NT2/D1 (cell line): ENCODE measurements around the gene GPI.
"Not testable (repeated sequence)": the region's sequence is repeated elsewhere in the genome, so short reads cannot be mapped to it uniquely, and the experiment has no call there.

ENCODE experiments used
- DNase-seq: peaks from one replicate; pipeline ENCODE4 v3.0.0-alpha.2; 2011; ENCODE audit warnings: low read depth, low spot score
- H3K27me3 ChIP-seq: 2 replicates; pipeline ENCODE4 v1.6.0; 2011; ENCODE audit warnings: mild to moderate bottlenecking; ENCODE audit not compliant: insufficient read length, insufficient read depth
- H3K36me3 ChIP-seq: 2 replicates; pipeline ENCODE4 v1.6.1; 2011; ENCODE audit warnings: mild to moderate bottlenecking, low read length, mixed read lengths; ENCODE audit not compliant: insufficient read depth, insufficient read length
- H3K4me1 ChIP-seq: 2 replicates; pipeline ENCODE4 v1.5.1; 2011; ENCODE audit not compliant: insufficient read depth, insufficient read length
- H3K4me3 ChIP-seq: 2 replicates; pipeline ENCODE4 v1.5.1; 2011; ENCODE audit warnings: low read depth; ENCODE audit not compliant: insufficient read length
- H3K9ac ChIP-seq: 2 replicates; pipeline ENCODE4 v1.6.0; 2011; ENCODE audit warnings: low read depth; ENCODE audit not compliant: insufficient read length
- H3K9me3 ChIP-seq: 2 replicates; pipeline ENCODE4 v1.5.1; 2011; ENCODE audit warnings: mild to moderate bottlenecking, low read length; ENCODE audit not compliant: insufficient read depth
- SUZ12 ChIP-seq: IDR thresholded peaks from 2 replicates; pipeline ENCODE4 v1.6.1; 2011; ENCODE audit not compliant: insufficient read length, insufficient read depth; ENCODE audit errors: extremely low read depth
- YY1 ChIP-seq: IDR thresholded peaks from 2 replicates; pipeline ENCODE4 v1.6.1; 2011; ENCODE audit not compliant: insufficient read length, insufficient read depth
- ZNF274 ChIP-seq: IDR thresholded peaks from 2 replicates; pipeline ENCODE4 v1.6.1; 2011; ENCODE audit warnings: mild to moderate bottlenecking, low read depth, low read length

GPI gene

DNA sequence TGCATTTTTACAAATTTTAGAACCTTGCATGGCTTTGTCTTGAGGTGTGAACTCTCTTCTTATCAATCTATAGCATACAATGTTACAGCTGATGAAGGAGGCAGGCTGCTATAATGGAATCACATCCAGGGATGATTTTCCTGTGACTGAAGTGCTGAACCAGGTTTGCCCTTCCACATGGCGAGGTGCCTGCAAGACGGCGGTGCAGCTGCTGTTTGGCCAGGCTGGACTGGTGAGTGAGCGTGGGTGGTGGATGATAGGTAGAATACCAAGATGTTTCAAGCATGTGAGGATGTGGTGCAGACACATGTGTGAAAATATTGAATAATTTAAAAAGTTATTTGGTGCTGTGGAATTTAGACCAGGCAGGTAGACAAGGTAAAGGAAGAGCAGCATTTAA is 34.9 kb upstream of the GPI start:
- Histone ChIP-seq H3K36me3 (peaks cover 34% of the 10 kb centered on the region), H3K27me3 (no peaks in the 10 kb centered on the region), H3K9me3 (no peaks in the 10 kb centered on the region), H3K4me1 (no peaks in the 10 kb centered on the region), H3K4me3 (no peak overlapping the region), H3K9ac (no peak overlapping the region)
- no peak for DNase-seq
- TF ChIP-seq ZNF274: no peak
- no peak for TF ChIP-seq YY1
- no peak for TF ChIP-seq SUZ12

DNA sequence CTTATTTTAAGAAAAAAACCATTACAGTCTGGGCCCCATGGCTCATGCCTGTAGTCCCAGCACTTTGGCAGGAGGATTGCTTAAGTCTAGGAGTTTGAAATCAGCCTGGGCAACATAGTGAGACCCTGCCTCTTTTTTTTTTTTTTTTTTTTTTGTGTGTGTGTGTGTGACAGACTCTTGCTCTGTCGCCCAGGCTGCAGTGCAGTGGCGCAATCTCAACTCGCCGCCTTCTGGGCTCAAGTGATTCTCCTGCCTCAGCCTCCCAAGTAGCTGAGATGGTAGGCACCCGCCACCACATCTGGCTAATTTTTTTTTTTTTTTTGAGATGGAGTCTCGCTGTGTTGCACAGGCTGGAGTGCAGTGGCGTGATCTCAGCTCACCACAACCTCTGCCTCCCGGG is 34.4 kb upstream of the GPI start:
- H3K36me3 ChIP-seq: peaks cover 32% of the 10 kb centered on the region
- not testable (repeated sequence) for H3K27me3 ChIP-seq, H3K4me3 ChIP-seq, H3K4me1 ChIP-seq, H3K9me3 ChIP-seq, H3K9ac ChIP-seq, DNase-seq

DNA sequence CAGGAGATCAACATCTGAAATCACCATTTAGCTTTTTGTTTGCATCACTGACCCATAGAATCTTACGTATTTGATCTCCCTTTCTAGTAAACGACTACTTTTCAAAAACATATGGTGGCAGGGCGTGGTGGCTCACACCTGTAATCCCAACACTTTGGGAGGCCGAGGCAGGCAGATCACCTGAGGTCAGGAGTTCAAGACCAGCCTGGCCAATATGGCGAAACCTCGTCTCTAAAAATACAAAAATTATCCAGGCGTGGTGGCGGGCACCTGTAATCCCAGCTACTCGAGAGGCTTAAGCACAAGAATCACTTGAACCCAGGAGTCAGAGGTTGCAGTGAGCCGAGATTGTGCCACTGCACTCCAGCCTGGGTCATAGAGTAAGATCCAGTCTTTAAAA is 33.4 kb upstream of the GPI start:
- not testable (repeated sequence) for H3K9ac ChIP-seq, H3K27me3 ChIP-seq, H3K4me3 ChIP-seq, H3K4me1 ChIP-seq, H3K9me3 ChIP-seq, DNase-seq
- H3K36me3 ChIP-seq: peaks cover 31% of the 10 kb centered on the region

DNA sequence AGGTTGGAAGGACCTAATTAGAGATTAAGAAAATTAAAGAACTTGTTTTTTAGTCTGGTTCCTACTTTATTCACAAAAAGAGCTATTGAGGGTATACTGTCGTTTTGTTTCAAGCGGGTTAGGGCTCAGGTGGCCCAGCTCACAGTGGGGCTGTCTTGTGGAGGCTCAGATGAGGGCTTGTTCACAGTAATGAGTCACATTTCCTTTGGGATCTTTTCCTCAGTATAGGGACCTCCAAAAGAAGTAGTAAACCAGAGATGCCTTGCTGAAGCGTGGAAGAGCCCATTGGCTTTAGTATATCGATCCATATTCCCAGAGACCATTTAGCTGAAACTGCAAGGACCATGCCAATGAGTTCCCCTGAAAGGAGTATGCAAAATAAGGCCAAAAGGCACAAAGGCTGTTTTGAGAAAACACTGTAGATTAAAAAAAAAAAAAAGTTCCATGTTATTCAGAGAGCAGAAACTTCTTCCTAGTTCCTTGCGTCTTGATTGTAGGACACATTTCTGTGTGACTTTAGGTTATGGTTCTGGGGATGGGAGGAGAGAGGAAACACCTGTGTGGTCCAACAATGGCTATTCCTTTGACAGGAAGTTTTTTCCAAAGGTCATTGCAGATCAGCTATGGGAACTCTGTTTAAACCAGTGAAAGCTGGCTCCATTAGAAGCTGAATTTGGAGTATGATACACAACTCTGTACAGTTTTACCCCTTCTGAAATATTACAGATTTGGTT is 32.8 kb upstream of the GPI start:
- DNase-seq: no peak
- H3K36me3 ChIP-seq: peaks cover 33% of the 10 kb centered on the region
- TF ChIP-seq YY1: no peak
- no peak for TF ChIP-seq ZNF274
- TF ChIP-seq SUZ12: no peak

DNA sequence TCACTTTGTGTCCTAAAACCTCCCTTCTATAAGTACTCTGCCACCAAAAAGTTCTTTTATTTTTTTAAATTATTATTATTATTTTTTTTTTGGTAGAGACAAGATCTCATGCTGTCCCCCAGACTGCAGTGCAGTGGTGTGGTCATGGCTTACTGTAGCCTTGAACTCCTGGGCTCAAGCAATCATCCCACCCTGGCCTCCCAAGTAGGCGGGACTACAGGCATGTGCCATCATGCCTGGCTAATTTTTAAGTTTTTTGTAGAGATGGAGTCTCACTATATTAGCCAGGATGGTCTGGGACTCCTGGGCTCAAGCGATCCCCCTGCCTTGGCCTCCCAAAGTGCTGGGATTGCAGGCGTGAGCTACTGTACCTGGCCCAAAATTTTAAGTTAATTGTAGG is 29.1 kb upstream of the GPI start:
- no peak overlapping the region for H3K4me3 ChIP-seq
- H3K4me1 ChIP-seq: no peaks in the 10 kb centered on the region
- H3K9ac ChIP-seq: no peak overlapping the region
- no peaks in the 10 kb centered on the region for H3K9me3 ChIP-seq
- H3K27me3 ChIP-seq: no peaks in the 10 kb centered on the region
- DNase-seq: no peak
- H3K36me3 ChIP-seq: peaks cover 39% of the 10 kb centered on the region
- TF ChIP-seq ZNF274: no peak

More for the DNA sequence above, 32.8 kb upstream of the GPI start:
- Histone ChIP-seq H3K4me3 (no peak overlapping the region), H3K9ac (no peak overlapping the region), H3K27me3 (no peaks in the 10 kb centered on the region), H3K4me1 (no peaks in the 10 kb centered on the region), H3K9me3 (no peaks in the 10 kb centered on the region)

DNA sequence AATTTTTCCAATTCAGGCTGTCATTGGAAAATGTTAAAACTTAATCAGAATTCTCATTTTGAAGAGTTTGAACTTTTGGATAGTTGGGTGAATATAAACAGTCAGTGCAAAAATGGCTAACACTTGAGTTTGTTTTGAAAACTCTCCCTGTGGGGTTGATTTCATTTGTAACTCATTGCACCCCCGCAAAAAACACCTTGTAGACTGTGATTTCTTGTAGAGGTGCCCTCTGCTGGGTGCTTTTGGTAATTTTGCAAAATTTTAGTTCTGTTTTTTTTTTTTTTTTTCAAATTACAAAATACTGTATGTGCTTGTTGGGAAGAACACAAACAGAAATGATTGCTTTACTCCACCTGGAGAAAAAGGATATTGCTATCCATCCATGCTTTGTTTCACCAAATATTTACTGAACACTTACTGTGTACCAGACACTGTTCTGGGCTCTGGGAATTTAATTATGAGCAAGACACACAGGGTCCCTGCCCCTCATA is 28.2 kb upstream of the GPI start:
- no peaks in the 10 kb centered on the region for H3K9me3 ChIP-seq
- DNase-seq: no peak
- no peak for TF ChIP-seq SUZ12
- TF ChIP-seq ZNF274: no peak
- TF ChIP-seq YY1: no peak
- no peak overlapping the region for H3K4me3 ChIP-seq
- no peak overlapping the region for H3K9ac ChIP-seq
- peaks cover 48% of the 10 kb centered on the region for H3K36me3 ChIP-seq
- H3K27me3 ChIP-seq: no peaks in the 10 kb centered on the region
- H3K4me1 ChIP-seq: no peaks in the 10 kb centered on the region

DNA sequence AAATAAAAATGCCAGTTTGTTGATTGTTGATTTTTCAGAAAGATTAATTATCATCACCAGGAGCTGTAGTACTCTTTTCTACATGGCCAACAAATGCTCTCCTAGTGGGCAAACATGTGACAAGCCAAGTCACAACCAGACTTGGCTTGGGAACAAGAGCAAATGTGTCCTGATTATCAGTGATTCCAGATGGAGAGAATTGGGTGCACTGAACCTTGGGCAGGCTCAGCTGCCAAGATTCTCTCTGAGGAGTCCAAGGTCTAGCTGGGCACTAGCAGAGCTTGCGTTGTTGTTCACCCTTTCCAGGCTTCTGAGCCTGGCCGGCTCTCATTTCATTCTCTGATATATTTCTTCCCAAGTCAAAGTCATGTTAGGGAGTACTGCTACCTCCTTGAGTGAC is 27.3 kb upstream of the GPI start:
- no peak overlapping the region for H3K4me3 ChIP-seq
- peaks cover 57% of the 10 kb centered on the region for H3K36me3 ChIP-seq
- no peaks in the 10 kb centered on the region for H3K27me3 ChIP-seq
- no peak overlapping the region for H3K9ac ChIP-seq
- TF ChIP-seq ZNF274 (no peak), YY1 (no peak), SUZ12 (no peak)
- no peak for DNase-seq
- no peaks in the 10 kb centered on the region for H3K4me1 ChIP-seq
- H3K9me3 ChIP-seq: no peaks in the 10 kb centered on the region

DNA sequence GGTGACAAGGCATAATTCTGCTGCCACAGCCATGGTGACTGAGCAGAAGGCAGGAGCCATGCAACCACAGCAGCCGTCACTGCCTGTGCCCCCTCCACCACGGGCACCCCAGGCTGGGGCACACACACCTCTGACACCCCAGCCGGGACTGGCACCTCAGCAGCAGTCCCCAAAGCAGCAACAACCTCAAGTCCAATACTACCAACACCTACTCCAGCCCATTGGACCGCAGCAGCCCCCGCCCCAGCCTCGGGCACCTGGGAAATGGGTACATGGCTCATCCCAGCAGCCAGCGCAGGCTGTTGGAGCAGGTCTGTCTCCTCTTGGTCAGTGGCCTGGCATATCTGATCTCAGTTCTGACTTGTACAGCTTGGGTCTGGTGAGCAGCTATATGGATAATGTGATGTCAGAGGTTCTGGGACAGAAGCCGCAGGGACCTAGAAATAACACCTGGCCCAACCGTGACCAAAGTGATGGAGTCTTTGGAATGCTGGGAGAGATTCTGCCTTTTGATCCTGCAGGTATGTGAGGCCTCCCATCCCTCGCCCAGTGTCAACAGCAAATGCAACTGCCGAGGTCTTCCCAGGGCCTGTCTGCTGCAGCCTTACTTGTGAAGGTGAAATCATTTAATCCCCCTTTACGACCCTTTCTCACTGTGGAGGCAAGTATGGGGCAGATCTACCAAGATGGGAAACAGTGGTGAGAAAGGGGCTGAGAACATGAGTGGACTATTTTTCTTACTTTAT is 22.9 kb upstream of the GPI start:
- Histone ChIP-seq H3K9ac (no peak overlapping the region), H3K27me3 (no peaks in the 10 kb centered on the region), H3K4me3 (no peak overlapping the region), H3K36me3 (peaks cover 52% of the 10 kb centered on the region), H3K4me1 (no peaks in the 10 kb centered on the region), H3K9me3 (no peaks in the 10 kb centered on the region)
- no peak for TF ChIP-seq ZNF274
- TF ChIP-seq YY1: no peak
- no peak for TF ChIP-seq SUZ12
- no peak for DNase-seq
